Ascending aorta (tissue), 2 donors: ENCODE data around the gene PTGIS. TPM values are rescaled to one million over a fixed set of nuclear protein-coding genes. Genes with fewer than 3 reads are reported as not detected.

Source experiments
- DNase-seq, 2 donors: peaks; one replicate each; pipeline ENCODE4 v3.0.0-alpha.2; 2019; ENCODE audit warnings: low spot score in 2 of 2
- H3K27ac ChIP-seq, 2 donors: fragments of 200-600 bp; sonication (generic); one replicate each; pipeline ENCODE4 v1.5.1; 2016 to 2017; ENCODE audit warnings: mild to moderate bottlenecking in 1 of 2
- H3K27me3 ChIP-seq: fragments of 200-600 bp; sonication (generic); one replicate; pipeline ENCODE4 v1.5.1; 2017
- H3K36me3 ChIP-seq, 2 donors: fragments of 200-600 bp; sonication (generic); one replicate each; pipeline ENCODE4 v1.5.1; 2016
- H3K4me1 ChIP-seq, 2 donors: fragments of 200-600 bp; sonication (generic); one replicate each; pipeline ENCODE4 v1.5.1; 2016 to 2017; ENCODE audit warnings: mild to moderate bottlenecking in 1 of 2
- H3K4me3 ChIP-seq, 2 donors: fragments of 200-600 bp; sonication (generic); one replicate each; pipeline ENCODE4 v1.5.1; 2016 to 2017; ENCODE audit warnings: mild to moderate bottlenecking in 1 of 2
- H3K9me3 ChIP-seq, 2 donors: fragments of 200-600 bp; sonication (generic); one replicate each; pipeline ENCODE4 v1.5.1; 2016
- CTCF ChIP-seq, 3 experiments: fragments of 200-600 bp in 2 of 3; fragments of 450-650 bp in 1 of 3; sonication (generic) in 2 of 3; IDR thresholded peaks; one replicate each; pipeline ENCODE4 v1.5.1; 2016 to 2019; ENCODE audit warnings: antibody characterized with exemption in 3 of 3, mild to moderate bottlenecking in 1 of 3, moderate library complexity in 1 of 3
- intact Hi-C: fragments of 100-400 bp; cut with DNase I; formaldehyde crosslinking; loops from one replicate; pipeline ENCODE4 v1.15.1; 2023
- total RNA-seq: library from RNA; depleted of rRNA; stranded (reverse); fragments of >200 nt; gene quantifications from one replicate; pipeline ENCODE4 v1.1.0, GENCODE V29; 2016

Gene PTGIS
- total RNA-seq, 1 donor from 2014 or later: 288 TPM

- Histone ChIP-seq H3K4me3 (no peak overlapping the region), H3K36me3 (no peaks in the 10 kb centered on the region), H3K27ac (no peak overlapping the region), H3K4me1 (no peaks in the 10 kb centered on the region), H3K27me3 (no peaks in the 10 kb centered on the region), H3K9me3 (no peaks in the 10 kb centered on the region)
- intact Hi-C loops: no loop called here
- no peak for TF ChIP-seq CTCF (IDR thresholded peaks at IDR 0.05)
- DNase-seq: no peak
These were observed 92.5 kb downstream of the PTGIS start for GRCh38 chr20:49475292-49476015.

GRCh38 chr20:49471397-49471796 lies 96.5 kb downstream of the PTGIS start:
- no peaks in the 10 kb centered on the region for H3K9me3 ChIP-seq
- TF ChIP-seq CTCF (IDR thresholded peaks at IDR 0.05): no peak
- no peak for DNase-seq
- no peak overlapping the region for H3K4me3 ChIP-seq
- no peak overlapping the region for H3K27ac ChIP-seq
- intact Hi-C loops: no loop called here
- H3K27me3 ChIP-seq: no peaks in the 10 kb centered on the region
- H3K4me1 ChIP-seq: no peaks in the 10 kb centered on the region
- H3K36me3 ChIP-seq: no peaks in the 10 kb centered on the region

- no peaks in the 10 kb centered on the region for H3K4me1 ChIP-seq
- intact Hi-C loops: no loop called here
- no peaks in the 10 kb centered on the region for H3K9me3 ChIP-seq
- no peak for TF ChIP-seq CTCF (IDR thresholded peaks at IDR 0.05)
- H3K4me3 ChIP-seq: no peak overlapping the region
- no peak for DNase-seq
- H3K27ac ChIP-seq: no peak overlapping the region
- no peaks in the 10 kb centered on the region for H3K27me3 ChIP-seq
- no peaks in the 10 kb centered on the region for H3K36me3 ChIP-seq
These were observed 97.0 kb downstream of the PTGIS start for GRCh38 chr20:49470922-49471321.

- Histone ChIP-seq H3K36me3 (no peaks in the 10 kb centered on the region), H3K4me3 (no peak overlapping the region), H3K27ac (no peak overlapping the region), H3K4me1 (no peaks in the 10 kb centered on the region), H3K27me3 (no peaks in the 10 kb centered on the region), H3K9me3 (no peaks in the 10 kb centered on the region)
- no peak for DNase-seq
- no peak for TF ChIP-seq CTCF (IDR thresholded peaks at IDR 0.05)
- intact Hi-C loops: no loop called here
These were observed 98.9 kb downstream of the PTGIS start for GRCh38 chr20:49469060-49469459.

- H3K27me3 ChIP-seq: no peaks in the 10 kb centered on the region
- no peak overlapping the region for H3K27ac ChIP-seq
- intact Hi-C loops: no loop called here
- TF ChIP-seq CTCF (IDR thresholded peaks at IDR 0.05): no peak
- no peaks in the 10 kb centered on the region for H3K9me3 ChIP-seq
- no peak for DNase-seq
- no peak overlapping the region for H3K4me3 ChIP-seq
- no peaks in the 10 kb centered on the region for H3K36me3 ChIP-seq
- no peaks in the 10 kb centered on the region for H3K4me1 ChIP-seq
These were observed 99.5 kb downstream of the PTGIS start for GRCh38 chr20:49468412-49468811.
